Astrocyte (in vitro differentiated cells and primary cell): Measurements from ENCODE around the gene TPRX1.

Experiments
- CTCF ChIP-seq: IDR thresholded peaks from 2 replicates; pipeline ENCODE4 v1.5.1; 2011; ENCODE audit warnings: low read depth, mild to moderate bottlenecking, inconsistent platforms, low read length, moderate library complexity; ENCODE audit not compliant: insufficient read depth
- EZH2 ChIP-seq: IDR thresholded peaks from 2 replicates; pipeline ENCODE4 v1.6.1; 2012; ENCODE audit warnings: mild to moderate bottlenecking, low read length, inconsistent platforms; ENCODE audit not compliant: insufficient read depth

DNA sequence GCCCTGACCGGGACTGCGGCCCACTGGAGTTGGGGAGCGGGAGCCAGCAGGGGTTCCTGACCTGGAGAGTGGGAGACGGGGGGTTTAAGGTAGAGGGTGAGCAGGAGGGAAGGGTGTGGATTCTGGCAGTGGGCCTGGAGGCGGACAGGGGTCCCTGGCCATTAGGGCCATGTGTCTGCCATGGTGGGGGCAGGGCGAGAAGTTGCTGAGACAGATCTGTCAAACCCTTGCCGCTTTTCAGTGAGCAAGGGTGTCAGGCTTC lies 38.1 kb downstream of the TPRX1 start:
- no peak for TF ChIP-seq EZH2
- TF ChIP-seq CTCF = no peak
